ENCODE data around the gene SLC8A1.

GRCh38 chr2:40454321-40454720 lies 2.4 kb upstream of the SLC8A1 start:
- no peak for TF ChIP-seq CTCF (IDR thresholded peaks at IDR 0.05; ENCODE audit: insufficient read depth, low read depth, low read length)
- no peak for TF ChIP-seq EZH2 (IDR thresholded peaks at IDR 0.05; ENCODE audit: insufficient read depth, low read length)

Measured in astrocyte (in vitro differentiated cells and primary cell).